CMK (cell line): ENCODE data around the gene DSEL.

Experiments
- DNase-seq: peaks from one replicate; pipeline ENCODE4 v3.0.0-alpha.2; 2010; ENCODE audit warnings: low read depth

DSEL gene

GRCh38 chr18:67516539-67517443, at the start of gene DSEL:
DSEL (minus strand) TSS chr18:67516720; CDS start chr18:67514608, 2,112 bp downstream.
- DNase-seq = peak; percentile 58

DNA sequence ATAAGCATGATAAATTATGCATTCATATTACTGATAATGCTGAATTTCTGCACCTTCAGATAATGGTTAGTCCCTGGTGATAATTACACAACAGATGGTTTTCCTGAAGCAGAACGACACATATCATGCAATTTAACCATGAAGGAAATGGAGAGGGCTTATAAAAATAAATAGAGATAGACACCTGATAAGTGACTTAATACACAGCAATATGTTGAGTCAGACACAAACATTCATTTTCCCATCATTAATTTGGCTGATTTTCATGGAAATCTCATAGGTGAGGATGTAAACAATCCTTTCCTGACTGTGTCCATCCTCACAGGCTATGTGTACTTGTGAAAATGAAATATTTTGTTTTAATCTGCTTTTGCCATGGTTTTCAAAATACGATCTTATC, 36.9 kb upstream of the DSEL start:
- no peak for DNase-seq

GRCh38 chr18:67550872-67551520, 34.5 kb upstream of the DSEL start:
- DNase-seq = no peak

DNA sequence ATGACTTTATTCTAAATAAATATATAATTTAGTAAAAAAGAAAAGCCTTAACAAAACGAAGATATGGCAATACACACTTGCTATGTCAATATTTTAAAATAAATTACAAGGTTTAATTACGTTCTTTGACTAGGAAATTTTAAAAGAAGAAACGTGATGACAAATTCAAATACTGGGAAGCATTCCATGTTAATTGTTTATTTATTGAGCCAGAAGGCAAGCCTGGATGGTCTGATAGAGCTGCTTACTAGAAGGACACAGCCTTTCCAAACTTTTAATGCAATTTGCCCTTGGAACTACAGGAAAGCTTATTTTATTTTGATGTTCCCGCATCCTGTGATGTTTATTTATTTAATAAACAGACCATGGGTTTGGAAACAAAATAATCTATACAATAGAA, 33.4 kb upstream of the DSEL start:
- no peak for DNase-seq

GRCh38 chr18:67545681-67546080, 29.2 kb upstream of the DSEL start:
- no peak for DNase-seq

DNA sequence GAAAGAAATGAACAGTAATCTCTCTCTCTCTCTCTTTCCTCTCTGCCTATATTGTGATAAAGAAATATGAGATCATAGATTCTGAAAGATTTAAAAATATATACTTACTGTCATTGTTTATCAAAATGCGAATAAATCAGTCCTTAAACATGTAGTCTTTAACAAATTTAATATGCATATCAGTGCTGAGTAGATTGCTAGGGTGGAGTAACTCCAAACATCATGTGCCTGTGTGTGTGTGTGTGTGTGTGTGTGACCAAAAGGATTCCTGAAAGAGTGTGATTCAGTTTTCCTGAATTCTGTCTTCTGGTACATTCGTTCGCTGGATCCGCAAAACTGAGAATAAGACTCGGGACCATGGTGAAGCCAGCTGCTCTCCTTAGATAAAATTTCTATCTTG, 24.0 kb upstream of the DSEL start:
- DNase-seq = no peak

DNA sequence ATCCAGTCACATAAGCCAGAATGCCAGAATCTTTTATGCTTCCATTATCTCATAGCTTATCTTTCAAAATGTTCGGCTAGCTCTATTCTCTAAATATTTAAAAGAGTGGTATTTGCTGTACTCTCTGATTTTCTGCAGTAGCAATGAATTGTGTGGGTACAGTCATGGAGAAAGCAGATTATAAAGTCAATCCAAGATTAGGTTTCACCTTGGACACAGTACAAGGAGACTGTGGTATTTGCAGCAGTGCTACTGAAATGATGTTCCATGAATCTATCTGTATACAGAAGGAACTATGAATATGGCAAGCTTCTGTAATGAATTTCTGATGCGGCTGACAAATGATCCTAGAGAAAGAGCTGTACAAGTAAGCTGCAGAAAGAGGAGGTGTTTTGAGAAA, 15.4 kb upstream of the DSEL start:
- no peak for DNase-seq

- no peak for DNase-seq
Observed at GRCh38 chr18:67525328-67526099, 9.0 kb upstream of the DSEL start.

GRCh38 chr18:67520351-67520921, 3.9 kb upstream of the DSEL start:
- DNase-seq = no peak

GRCh38 chr18:67519592-67519991, 3.1 kb upstream of the DSEL start:
- no peak for DNase-seq

DNA sequence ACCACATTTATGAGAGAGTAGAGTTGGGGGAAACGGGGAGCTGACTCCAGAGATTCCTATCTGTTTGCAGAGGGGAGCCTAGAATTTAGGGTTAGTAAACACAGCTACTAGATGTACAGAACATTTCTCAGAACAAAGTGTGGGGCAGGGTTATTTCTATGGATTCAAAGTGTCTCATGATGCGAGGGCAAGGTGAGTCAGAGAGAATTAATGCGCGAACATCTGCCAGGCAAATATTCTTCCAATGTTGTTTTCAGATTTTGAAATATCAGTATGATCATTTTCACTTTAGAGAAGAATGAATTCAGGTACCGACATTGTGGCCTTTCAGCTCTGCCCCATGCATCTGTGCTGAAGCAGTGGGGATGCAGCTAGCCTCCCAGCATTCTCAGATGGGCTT, 2.0 kb upstream of the DSEL start:
- DNase-seq = no peak

GRCh38 chr18:67517444-67517765, 885 bp upstream of the DSEL start:
- no peak for DNase-seq

DNA sequence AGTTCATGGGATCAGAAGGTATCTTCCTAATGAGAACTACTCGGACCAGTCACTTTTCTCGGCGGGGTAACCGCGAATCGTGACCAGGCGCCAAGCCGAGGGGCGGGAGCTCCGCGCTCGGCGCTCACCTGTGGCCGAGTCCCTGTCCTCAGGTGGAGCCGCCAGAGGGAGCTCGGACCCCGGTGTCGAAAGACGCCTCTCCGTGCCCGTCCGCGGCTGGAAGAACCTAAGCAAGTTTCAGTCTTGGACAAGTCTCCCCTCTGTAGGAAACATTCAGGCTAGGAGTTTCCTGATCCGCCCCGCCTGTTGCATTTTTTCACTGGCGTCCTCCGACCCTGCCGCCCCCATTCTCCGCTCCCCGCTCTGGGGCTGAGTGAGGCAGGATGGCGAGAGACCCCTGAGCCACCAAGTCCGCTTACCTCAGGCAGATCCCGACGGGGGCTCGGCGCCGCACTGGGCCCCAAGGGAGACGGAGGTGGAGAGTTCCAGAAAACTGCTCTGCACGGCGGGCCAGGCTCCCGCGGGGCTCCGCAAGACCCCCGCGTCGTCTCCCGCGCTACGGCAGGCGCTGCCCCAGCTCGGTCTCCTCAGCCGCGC, 480 bp downstream of the DSEL start:
- no peak for DNase-seq

DNA sequence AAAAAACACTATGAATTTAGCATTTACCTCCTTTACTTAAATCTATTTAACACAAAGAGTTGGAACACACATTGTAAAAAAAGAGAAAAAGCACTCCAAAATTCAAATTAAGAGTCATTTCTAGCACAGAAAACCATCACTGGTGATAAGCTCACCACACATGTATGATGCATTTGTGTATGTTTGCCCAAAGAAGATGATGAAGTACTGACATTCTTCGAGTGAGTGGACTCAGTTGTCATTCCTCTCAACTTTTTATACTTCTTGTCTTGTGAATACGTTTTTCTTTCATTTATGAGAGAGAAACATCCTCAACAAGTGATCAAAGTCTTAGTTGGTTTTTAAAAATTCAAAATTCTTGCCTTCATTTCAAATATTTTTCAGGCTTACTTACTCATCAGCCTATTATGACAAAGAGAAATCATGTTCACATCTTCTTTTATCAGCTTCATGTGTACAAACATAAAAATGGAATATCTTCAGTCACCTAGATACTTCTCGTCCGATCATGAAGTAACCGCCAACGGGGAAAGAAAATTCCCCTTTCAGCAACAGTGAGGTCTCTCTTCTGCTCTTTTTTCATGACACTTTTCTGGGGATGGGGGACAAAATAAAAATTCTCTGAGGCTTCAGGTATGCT, 1.5 kb downstream of the DSEL start:
- DNase-seq = no peak

DNA sequence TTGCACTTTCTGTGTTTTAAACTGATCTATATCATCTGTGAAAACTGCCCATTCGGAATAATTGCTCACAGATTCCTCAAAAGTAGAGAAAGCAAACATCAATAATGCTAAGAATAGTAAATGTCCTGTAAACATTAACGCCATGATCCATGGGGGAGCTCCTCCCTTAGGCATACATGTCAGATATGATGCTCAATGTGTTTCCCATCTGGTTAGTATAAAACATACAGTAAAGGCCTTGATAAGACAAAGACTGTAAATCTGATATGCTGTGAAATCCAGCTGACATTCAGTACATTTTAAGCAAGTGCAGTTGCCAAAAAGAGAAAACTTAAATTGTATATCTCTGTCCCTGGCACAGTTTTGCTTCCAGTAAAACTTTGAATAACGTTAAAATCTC, 2.1 kb downstream of the DSEL start:
- no peak for DNase-seq

GRCh38 chr18:67513280-67513679, 3.2 kb downstream of the DSEL start:
- no peak for DNase-seq

DNA sequence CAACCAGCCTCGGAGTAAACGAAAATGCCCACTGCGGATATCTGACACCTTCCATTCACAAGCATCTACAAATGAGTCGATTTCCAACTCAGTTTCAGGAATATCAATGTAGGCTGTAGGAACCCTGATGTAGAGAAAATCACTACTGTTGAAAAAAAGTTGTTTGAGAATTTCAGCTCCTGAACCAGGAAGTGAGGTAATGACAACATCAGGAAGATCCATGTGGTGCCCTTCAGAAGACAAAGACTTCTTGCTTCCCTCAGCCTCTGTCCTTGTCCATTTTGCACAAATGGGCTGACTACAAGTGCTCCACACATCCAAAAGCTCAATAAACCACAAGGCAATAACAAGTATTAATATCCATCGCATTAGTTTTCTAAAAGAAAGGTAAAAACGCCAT, 4.7 kb downstream of the DSEL start:
- no peak for DNase-seq

DNA sequence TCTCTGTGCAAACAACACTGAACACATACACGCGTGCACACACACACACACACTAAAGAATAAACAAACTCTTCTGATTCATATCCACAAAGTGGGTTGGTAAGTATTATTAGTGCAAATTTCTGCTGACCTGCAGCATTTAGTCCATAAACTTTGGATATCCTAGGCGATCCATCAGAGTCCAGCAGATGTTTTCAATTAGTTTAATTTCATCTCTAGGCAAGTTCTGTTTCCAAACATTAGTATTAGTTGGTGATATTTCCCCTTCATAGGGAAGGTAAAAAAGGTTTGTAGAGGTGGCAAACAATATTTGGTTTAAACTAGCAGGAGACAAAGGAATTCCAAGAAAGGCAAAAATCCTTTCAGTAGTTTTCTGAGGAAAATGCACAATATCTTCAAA, 5.7 kb downstream of the DSEL start:
- no peak for DNase-seq

- no peak for DNase-seq
Observed at GRCh38 chr18:67509741-67510391, 6.7 kb downstream of the DSEL start.

DNA sequence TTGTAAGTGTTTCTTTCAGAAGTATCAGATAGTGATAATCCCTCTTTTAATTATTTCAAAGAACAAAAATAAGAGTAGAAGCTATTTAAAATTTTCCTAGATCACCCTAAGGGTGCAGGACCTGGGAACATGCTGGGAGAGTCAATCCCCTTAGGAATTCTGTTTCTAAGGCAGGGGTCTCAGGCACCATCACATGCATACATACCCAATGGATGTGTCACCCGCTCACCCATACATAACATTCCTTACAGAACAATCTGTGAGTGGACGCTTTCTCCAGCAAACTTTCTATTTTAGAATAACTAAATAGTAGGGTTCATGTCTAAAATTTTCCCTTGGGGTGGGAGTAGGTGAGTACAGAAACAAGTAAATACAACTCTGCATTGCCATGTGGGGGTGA, 8.4 kb downstream of the DSEL start:
- no peak for DNase-seq

DNA sequence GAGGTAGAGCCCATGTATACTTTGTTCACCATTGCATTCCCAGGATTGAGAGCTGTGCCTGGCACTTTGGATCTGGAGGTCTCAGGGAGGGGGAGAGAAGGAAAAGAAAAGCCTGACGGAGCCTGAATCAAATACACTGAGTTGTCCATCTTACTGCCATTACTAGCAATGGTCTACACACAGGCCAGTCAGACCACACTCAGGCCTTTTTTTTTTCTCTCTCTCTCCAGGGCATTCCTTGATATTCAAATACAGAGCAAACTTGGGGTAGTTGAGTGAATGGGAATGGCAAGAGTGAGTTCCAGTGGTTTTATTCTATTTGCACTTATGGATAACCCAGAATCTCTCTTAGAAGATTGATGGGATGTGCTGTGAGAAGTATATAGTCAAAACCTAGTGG, 11.8 kb downstream of the DSEL start:
- no peak for DNase-seq
